ENCODE results near the gene TBC1D13.
"Not testable (repeated sequence)": the region's sequence is repeated elsewhere in the genome, so short reads cannot be mapped to it uniquely, and the experiment has no call there.

TBC1D13 gene

DNA sequence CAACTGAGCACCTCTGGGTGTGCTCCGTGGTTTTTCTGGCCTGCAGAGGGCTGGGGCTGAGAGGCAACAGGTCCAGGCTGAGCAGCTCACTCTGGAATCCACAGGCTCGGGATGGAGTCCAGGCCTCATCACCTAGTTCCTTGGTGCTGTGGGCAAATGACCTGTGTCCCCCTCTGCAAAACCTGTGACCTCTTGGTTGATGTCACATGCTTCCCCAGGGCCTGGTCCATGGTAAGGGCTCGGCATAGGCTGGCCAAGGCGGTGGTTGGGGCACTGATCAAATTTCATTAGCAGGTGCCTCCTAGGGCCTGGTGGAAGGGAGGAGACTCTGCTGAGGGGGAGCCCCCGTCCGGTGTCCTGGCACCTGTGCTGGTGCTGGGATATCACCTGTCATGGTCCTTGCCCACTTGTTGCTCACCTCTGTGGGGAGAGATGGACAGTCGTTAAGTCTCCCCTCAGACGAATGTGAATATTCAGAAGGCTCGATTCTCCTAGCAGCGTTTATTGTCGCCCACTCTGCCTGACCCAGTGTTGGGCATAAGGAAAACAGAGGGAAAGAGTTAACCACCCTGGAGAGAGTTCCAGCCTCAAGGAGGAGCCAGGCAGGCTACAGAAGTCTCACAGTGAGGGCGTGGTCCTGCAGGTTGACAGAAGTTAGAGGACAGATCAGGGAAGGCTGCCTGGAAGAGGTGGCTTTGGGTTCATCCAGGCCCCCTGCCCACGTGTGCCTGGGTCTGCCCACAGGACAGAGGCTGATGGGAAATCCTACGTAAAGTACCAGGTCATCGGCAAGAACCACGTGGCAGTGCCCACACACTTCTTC, 34.7 kb downstream of the TBC1D13 start:
- no peak for DNase-seq

DNA sequence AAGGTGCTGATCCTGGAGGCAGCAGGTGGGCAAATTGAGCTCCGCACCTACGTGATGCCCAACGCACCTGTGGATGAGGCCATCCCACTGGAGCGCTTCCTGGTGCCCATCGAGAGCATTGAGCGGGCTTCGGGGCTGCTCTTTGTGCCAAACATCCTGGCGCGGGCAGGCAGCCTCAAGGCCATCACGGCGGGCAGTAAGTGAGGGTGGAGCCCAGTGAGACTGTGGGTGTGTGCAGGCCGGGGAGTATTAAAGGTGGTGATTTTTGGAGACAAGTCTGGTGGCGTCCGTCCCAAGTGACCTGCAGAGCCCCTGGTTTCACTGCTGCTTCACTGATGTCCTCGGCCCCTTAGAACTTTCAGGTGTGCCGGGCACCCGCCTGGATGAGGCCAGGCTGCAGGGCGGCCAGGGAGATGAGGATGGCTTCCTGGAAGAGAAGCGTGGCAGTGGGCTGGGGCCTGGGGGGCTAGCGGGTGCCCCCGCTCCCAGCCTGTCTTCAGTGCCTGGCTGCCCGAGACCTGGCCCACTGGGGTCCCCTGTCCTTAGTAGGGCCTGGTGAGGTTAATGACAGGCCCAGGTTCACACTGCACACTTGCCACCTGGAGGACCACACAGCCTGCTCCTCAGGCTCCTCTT, 35.5 kb downstream of the TBC1D13 start:
- no peak for DNase-seq

DNA sequence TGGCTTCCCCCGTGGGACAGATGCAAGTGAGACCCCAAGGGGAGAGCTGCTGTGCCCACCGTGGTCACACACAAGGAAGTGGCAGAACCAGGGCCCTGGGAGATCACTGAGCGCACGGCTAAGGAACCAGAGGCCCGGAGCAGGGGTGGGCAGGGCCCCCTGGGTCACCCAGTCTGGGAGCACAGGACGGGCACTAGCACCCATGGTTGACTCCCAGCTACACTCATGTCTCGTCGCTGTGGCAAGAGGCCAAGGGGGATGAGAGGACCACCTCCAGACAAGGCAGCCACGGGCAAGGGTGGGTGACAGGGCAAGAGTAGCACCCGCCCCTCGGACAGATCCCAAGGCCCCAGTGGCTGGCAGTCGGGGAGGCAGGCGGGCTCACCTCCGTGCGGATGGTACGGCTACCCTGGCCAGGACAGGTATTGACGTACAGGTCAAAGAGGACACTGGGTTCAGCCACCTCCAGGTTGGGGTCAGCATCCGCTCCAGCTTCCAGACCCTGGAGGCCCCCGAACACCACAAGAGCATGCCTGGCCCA, 36.4 kb downstream of the TBC1D13 start:
- no peak for DNase-seq

DNA sequence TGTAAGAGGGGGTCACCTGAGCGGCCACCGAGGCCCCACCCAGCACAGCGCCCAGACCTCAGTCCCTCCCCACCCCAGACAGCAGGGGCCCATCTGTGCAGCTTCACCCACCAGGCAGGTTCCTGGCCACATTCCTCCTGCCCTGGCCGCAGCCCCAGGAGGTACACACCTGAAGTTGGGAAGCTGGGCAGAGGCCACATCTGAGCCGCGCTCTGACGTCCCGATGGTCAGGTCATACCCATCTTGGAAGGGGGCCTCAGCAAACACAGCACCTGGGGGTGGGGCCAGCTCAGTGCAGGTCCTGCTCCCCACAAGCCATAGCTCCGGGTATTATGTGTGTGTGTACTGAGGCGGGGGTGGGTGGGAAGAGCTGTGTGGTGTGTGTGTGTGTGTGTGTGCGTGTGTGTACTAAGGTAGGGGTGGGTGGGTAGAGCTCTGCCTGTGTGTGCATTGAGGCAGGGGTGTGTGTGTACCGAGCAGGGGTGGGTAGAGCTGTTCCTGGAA, 36.9 kb downstream of the TBC1D13 start:
- DNase-seq, result no peak

DNA sequence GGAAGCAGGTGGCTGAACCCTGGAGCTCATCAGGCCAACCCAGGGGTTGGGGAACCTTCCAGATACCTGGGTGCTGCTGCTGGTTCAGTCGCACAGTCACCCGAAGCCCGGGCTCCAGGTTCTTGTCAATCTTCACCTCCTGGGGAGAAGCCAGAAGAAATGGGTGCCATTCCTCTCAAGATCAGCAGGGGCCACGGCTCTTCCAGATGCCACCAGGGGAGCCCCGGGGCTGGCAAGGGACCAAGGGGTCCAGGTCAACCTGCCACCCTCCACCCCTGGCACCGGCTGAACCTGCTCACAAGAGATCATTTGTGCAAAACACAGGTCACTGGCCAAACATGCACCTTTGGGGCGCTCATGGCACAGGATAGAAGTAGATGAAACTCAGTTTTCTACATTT, 37.9 kb downstream of the TBC1D13 start:
- no peak for DNase-seq

DNA sequence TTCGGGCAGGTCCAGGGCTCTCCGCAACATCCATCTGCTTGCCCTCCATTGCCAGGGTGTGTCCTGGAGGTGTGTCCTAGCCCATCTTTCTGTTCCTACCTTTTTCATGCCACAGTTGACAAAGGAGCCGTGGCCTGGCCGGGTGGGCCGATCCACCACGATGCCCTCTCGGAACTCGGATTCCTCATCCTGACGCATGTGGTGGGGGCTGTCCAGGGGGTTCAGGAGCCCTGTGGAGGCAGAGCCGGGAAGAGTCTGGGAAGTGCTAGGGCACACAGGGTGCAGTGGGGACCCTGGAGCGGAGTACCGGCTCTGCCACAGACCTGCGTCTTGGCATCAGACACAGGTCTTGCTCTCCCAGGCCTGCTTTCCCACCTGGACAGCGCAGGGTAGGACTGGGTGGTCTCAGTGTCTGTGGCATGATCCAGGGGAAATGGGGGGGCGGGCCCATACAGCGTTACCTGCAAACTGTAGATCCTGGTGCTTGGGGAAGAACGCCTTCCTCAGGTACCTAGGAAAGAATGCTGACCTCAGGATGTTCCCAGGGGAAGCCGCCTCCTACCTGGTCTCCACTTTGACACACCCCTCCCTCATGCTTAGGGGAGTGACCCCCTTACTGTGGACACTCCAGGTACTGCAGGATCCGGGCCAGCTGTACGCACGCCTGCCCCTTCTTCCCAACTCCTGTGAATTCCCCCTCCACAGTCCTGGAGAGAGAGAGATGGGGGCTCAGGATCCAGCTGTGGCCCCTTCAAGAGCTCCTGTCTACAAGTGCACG, 39.1 kb downstream of the TBC1D13 start:
- DNase-seq, result no peak

DNA sequence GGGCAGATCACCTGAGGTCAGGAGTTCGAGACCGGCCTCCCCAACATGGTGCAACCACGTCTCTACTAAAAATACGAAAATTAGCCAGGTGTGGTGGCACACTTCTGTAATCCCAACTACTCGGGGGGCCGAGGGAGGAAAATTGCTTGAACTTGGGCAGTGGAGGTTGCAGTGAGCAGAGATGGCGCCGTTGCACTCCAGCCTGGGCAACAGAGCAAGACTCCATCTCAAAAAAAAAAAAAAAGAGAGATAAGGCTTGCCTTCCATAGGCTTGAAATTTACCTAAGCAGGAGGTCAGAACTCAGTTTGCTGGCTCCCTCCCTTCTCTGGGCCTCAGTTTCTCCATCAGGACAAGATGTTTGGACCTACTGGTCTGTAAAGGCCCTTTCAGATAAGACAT, 41.2 kb downstream of the TBC1D13 start:
- no peak for DNase-seq

DNA sequence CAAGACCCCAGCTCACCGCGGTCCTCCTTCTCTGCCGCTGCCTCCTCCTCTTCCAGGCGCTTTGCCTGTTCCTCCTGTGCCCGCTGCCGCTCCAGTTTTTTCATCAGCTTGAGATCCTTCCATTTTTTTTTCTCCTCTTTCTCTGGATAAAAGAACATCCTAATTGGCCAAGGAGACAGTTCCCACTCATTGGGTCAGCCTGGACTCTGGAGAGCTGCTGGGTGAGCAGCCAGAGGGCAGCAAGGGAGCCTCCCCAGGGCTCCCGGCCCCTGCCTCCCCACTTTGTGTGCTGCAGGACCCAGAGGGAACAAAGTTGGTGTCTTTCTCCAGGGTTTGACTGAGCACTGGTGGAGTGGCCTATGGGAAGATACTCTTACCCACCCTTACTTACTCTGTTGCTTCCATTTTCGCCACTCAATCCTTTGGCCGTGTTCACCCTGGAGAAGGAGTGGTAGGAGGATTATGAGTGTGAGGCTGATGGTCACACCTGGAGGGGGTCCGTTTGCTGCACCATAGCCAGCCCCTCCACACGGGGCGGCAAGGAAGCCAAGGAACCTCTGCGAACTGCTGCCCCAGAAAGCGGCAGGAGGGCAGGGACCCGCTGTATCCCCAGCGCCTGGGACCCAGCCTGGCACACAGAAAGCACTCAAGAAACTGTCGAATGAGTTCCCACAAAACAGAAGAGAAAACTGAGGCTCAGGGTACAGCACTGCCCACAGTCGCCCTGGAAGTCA, 41.8 kb downstream of the TBC1D13 start:
- no peak for DNase-seq

DNA sequence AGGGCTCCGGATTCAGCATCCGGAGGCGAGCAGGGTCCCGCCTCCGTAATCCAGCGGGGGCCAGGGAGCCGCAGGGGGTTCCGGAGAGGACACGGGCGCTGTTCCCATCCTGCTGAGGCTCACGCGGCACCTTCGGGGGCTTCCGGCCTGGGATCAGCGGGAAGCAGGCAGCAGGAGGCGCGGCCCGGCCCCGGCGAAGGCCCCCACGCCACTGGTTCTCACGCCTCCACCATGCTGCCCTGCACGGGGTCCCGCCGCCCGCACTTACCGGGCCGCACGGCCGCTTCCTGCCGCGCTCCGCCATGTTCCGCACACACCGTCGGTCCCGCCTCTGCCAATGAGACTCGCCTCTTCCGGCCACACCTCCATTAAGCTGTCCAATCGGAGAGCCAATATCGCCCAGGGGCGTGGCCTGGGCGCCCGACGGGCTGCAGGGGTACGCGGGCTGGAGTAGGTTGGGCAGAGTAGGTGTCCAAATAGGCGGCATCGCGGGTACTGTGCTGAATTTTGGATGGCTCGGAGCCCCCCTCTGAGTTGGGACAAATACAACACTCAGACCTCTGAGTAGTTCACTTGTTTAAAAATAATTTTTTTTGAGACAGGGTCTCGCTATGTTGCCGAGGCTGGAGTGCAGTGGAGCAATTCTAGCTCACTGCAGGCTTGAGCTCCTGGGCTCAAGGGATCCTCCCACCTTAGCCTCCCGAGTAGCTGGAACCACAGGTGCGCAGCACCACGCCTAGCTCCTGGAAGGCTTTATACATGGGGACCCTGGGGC, 42.6 kb downstream of the TBC1D13 start, which contains the start of gene SPOUT1:
TSS of gene SPOUT1 (minus strand) at position 318 of the 775 bp plus-strand sequence. CDS start at position 304, 14 bp downstream.
- DNase-seq, result peak; percentile 96

DNA sequence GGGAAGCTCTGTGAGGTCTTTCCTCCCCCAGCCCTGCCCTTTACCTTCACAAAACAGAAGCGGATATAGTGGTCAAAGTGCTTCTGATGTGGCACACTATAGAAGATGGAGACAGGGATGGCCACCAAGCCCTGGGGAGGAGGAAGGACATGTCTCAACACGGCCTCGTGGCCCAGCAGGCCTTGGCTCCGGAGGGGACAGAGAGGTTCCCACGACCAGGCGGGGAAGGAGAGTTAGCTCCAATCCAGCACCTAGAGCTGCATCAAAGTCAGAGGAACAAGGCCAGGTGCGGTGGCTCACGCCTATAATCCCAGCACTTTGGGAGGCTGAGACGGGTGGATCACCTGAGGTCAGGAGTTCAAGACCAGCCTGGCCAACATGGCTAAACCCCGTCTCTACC, 46.6 kb downstream of the TBC1D13 start:
- no peak for DNase-seq

DNA sequence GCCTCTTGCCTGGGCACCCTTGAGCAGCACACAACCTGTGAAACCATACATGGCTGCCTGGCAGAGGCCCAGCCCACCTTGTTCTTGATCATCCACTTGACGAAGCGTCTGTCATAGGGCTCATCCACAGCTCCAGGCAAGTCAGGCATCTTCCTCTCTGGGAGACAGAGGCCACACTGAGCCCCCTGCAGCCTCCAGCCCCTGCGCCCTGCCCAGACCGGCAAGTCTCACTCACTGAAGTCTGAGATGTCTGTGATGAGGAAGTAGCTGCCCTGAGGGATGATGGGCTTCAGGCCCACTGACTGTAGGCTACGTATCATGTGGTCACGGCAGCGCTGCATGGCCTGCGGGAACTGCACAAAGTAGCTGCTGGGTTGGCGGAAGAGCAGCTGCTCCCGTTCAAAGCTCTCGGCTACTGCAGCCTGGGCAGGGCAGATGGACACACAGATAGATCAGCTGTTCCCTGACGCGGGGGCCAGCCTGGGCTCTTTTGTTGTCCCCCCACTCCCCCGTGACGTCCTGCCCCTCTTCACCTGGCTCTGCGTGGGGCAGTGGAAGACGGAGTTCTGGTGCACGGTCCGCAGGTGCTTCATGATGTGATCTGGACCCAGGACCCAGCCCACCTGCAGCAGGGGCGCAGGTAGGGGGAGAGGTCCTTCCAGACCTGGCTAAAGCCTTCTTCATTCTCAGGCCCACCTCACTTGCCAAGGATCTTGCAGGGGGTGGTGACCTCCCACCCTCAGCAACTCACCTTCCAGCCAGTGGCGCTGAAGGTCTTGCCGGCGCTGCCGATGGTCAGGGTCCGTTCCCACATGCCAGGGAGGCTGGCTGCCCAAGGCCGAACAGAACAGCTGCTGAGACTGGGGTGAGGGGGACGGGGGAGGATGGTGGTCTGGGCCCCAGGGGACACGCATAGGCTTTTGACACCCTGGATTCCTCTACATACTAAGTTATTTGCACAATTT, 48.5 kb downstream of the TBC1D13 start:
- no peak for DNase-seq

DNA sequence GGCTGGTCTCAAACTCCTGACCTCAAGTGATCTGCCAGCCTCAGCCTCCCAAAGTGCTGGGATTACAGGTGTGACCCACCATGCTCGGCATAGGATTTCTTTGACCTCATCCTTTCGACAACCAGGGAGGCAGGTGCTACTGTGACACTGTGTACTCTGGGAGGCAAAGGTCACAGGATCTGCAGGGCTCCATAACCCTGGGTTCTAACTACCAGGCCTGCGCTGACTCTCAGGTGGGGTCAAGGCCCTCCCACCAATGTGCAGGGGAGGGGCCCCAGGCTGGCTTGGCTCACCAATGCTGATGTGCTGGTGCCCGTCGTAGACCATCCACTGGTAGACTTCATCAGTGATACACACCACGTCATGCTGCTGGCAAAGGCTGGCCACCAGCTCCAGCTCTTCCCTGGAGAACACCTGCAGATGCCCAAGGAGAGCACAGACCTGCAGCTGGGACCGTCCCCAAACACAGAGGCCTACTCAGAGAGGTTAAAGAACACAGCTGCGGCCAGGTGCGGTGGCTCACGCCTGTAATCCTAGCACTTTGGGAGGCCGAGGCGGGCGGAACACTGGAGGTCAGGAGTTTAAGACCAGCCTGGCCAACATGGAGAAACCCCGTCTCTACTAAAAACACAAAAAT, 49.6 kb downstream of the TBC1D13 start:
- no peak for DNase-seq

DNA sequence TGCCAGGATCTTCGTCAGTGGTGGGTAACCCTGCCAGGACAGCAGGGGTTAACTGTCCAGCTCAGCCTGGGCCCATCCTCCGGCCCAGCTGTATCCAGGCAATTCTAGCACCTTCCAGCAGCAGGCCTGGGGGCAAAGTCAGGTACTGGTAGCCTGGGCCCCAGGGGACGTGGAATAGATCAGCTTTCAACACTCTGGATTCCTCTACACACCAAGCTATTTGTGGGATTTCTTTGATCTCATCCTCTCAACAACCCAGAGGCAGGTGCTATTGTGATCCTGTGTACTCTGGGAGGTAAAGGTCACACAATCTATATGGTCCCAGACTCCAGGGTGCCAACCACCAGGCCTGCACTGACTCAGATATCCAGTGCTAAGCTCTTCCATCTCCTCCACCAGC, 51.3 kb downstream of the TBC1D13 start:
- DNase-seq, result no peak

DNA sequence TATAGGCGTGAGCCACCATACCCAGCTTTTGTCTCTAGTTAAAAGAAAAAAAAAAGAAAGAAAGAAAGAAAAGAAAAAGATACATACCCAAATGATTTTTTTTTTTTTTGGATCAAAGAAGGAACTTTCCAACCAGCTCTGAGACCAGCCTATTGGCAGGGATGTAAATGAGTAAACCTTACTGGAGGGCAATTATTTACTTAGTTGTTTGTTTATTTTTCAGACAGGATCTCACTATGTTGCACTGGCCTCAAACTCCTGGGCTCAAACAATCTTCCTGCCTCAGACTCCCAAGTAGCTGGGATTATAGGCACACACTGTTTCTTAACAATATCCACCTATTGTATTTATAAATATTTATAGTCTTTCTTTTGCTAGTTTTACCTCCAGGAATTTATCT, 53.5 kb downstream of the TBC1D13 start:
- DNase-seq, result no peak

DNA sequence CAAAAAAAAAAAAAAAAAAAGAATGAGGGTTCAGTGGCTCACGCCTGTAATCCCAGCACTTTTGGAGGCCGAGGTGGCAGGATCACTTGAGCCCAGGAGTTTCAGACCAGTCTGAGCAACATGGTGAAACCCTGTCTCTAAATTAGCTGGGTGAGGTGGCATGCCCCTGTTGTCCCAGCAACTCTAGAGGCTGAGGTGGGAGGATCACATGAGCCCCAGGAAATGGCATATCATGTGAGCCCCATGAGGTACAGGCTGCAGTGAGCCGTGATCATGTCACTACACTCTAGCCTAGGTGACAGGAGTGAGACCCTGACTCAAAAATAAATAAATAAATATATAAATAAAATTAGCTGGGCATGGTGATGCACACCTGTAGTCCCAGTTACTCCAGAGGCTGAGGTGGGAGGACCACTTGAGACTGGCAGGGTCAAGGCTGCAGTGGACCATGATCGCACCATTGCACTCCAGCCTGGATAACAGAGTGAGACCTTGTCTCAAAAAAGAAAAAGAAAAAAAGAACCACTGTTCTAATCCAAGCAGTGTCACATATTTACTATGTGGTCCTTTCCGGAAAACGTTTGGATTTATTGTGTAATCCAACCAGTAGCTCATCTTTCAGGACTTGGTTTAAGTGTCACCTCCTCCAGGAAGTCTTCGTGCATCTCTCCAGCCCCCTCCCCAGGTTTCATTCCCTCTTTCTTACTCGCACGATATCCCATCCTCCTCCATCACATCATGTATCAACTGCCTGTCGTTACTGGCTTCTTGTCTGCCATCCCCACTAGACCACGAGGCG, 54.8 kb downstream of the TBC1D13 start:
- no peak for DNase-seq

DNA sequence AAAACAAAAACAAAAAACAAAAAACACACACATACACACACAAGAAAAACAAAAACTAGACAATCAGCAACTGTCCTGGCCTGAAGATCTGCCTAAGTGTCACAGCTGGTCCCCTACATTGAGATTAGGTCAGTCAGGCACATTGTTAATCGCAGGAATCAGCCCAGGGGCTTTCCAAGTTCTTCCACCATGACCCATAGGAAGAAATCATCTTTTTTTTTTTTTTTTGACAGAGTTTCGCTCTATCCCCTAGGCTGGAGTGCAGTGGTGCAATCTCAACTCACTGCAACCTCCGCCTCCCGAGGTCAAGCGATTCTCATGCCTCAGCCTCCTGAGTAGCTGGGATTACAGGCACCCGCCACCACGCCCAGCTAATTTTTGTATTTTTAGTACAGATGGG, 56.1 kb downstream of the TBC1D13 start:
- DNase-seq, result not testable (repeated sequence)

DNA sequence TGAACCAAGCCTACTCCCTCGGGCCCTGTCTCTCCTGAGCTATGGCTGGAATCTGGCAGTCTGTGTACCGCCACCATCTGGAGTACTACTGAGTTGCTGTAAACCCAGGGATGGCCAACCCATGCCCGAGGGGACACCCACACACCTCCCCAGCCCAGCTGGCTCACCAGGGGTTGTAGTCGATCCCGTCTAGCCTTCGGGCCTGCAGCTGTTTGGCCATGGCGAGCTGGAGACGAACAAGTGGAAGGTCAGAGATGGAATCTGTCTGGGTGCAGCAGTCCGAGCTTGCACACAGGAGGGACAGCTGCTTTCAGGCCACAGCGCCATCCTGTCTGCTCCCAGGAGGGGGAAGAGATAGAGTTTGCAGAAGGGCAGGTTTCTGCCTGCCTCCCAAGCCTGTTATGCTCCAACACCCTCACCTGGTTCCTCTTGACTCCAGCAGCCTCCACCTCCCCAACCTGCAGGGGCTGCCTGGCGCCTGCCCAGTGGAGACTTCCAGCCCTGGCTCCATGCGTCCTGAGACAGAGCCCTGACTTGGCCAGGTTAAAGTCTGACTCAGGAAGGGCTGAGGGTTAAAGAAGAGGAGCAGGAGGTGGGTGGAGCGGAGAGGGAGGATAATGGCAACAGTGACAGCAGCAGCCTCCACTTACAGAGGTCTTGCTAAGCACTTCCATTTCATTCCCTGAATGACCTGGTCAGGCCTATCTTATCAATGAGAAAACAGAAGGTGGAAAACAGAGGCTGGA, 58.3 kb downstream of the TBC1D13 start:
- no peak for DNase-seq

DNA sequence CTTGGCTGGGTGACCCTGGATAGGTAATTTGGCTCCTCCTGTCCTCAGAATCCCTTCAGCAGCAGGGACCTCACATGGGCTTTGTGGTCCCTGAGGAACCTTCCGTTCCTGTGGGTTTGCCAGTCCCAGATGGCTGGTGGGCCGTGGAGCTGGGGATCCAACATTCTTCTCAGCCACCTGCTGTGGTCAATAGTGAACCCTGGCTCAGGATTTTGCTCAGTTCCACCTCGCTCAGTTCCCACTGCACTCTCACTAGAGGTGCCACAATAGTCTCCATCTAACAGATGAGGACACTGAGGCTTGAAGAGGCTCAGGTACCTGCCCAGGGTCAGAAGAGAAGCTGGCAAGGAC, 59.6 kb downstream of the TBC1D13 start:
- no peak for DNase-seq
